OCI-LY3 (cell line): ENCODE results near the gene NEU2.
"Not testable (repeated sequence)": the region's sequence is repeated elsewhere in the genome, so short reads cannot be mapped to it uniquely, and the experiment has no call there.

ENCODE experiments used
- H2AFZ ChIP-seq: fragments of 200-600, 300-600 bp; shearing (Covaris generic); 2 replicates; pipeline ENCODE4 v1.6.0; 2014; ENCODE audit warnings: antibody characterized with exemption, low read depth, low read length
- H3K27ac ChIP-seq: fragments of 200-600, 300-600 bp; sonication (generic); 2 replicates; pipeline ENCODE4 v1.5.1; 2014; ENCODE audit warnings: mild to moderate bottlenecking, low read length, moderate library complexity, mixed read lengths
- H3K27me3 ChIP-seq: fragments of 200-600, 300-600 bp; sonication (generic); 2 replicates; pipeline ENCODE4 v1.6.1; 2014; ENCODE audit warnings: low read depth, low read length, mixed read lengths
- H3K36me3 ChIP-seq: fragments of 200-600, 300-600 bp; sonication (generic); replicated peaks from 2 replicates; pipeline ENCODE3; 2014; ENCODE audit warnings: low read depth, low read length, mixed read lengths
- H3K4me1 ChIP-seq: fragments of 300-600, 200-600 bp; sonication (generic); 2 replicates; pipeline ENCODE4 v1.6.1; 2014; ENCODE audit warnings: low read length, mixed read lengths
- H3K4me2 ChIP-seq: fragments of 200-600, 300-600 bp; sonication (generic); 2 replicates; pipeline ENCODE4 v1.6.1; 2014; ENCODE audit warnings: low read length, mixed read lengths
- H3K4me3 ChIP-seq: fragments of 300-600, 200-600 bp; sonication (generic); 2 replicates; pipeline ENCODE4 v1.5.1; 2014; ENCODE audit warnings: antibody characterized with exemption, mild to moderate bottlenecking, low read length, moderate library complexity
- H3K79me2 ChIP-seq: fragments of 300-600, 200-600 bp; shearing (Covaris generic); 2 replicates; pipeline ENCODE4 v1.6.1; 2014; ENCODE audit warnings: mild to moderate bottlenecking, low read length, mixed read lengths
- H3K9ac ChIP-seq: fragments of 300-600, 200-600 bp; shearing (Covaris generic); 2 replicates; pipeline ENCODE4 v1.6.0; 2014; ENCODE audit warnings: mild to moderate bottlenecking, low read length, moderate library complexity
- H3K9me3 ChIP-seq: fragments of 200-600, 300-600 bp; shearing (Covaris generic); 2 replicates; pipeline ENCODE4 v1.6.1; 2014; ENCODE audit warnings: low read length, mixed read lengths; ENCODE audit not compliant: insufficient read depth
- H4K20me1 ChIP-seq: fragments of 200-600, 300-600 bp; sonication (generic); 2 replicates; pipeline ENCODE4 v1.6.1; 2016; ENCODE audit warnings: low read length, mixed read lengths; ENCODE audit not compliant: insufficient read depth
- EZH2phosphoT487 ChIP-seq: fragments of 200-600 bp; shearing (Covaris generic); IDR thresholded peaks from 2 replicates; pipeline ENCODE4 v1.6.1; 2018; ENCODE audit warnings: antibody characterized with exemption, mixed run types, low read depth
- TF ChIP-seq, protein P1 (sequence below): fragments of 200-600, 300-600 bp; sonication (generic); IDR thresholded peaks from 2 replicates; pipeline ENCODE4 v1.5.1; 2014; ENCODE audit warnings: antibody characterized with exemption, low read length, low read depth

Gene NEU2

DNA sequence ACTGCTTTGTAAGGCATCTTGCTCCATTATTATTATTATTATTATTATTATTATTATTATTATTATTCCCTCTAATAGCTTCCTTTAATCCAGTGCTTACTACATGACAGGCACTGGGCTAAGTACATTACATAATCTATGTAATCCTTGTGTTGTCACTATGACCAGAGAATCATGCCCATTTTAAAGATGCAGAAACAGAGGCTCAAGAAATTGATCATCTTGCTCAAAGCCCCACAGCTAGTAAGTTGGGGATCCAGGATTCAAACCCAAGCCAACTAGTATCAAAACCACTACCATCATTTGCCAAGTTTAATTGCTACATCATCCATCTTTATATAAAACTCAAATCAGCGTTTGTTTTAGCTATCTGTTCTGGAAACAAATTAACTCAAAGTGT is 18.8 kb upstream of the NEU2 start:
- Histone ChIP-seq H3K9me3 (no peaks in the 10 kb centered on the region), H4K20me1 (no peaks in the 10 kb centered on the region), H3K27ac (no peak overlapping the region), H2AFZ (no peak overlapping the region), H3K9ac (no peak overlapping the region), H3K27me3 (no peaks in the 10 kb centered on the region), H3K4me3 (no peak overlapping the region), H3K4me1 (no peaks in the 10 kb centered on the region), H3K79me2 (no peaks in the 10 kb centered on the region), H3K4me2 (no peak overlapping the region), H3K36me3 (no peaks in the 10 kb centered on the region)
- TF ChIP-seq, protein P1, sequence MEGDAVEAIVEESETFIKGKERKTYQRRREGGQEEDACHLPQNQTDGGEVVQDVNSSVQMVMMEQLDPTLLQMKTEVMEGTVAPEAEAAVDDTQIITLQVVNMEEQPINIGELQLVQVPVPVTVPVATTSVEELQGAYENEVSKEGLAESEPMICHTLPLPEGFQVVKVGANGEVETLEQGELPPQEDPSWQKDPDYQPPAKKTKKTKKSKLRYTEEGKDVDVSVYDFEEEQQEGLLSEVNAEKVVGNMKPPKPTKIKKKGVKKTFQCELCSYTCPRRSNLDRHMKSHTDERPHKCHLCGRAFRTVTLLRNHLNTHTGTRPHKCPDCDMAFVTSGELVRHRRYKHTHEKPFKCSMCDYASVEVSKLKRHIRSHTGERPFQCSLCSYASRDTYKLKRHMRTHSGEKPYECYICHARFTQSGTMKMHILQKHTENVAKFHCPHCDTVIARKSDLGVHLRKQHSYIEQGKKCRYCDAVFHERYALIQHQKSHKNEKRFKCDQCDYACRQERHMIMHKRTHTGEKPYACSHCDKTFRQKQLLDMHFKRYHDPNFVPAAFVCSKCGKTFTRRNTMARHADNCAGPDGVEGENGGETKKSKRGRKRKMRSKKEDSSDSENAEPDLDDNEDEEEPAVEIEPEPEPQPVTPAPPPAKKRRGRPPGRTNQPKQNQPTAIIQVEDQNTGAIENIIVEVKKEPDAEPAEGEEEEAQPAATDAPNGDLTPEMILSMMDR: no peak
- no peak for TF ChIP-seq EZH2phosphoT487

DNA sequence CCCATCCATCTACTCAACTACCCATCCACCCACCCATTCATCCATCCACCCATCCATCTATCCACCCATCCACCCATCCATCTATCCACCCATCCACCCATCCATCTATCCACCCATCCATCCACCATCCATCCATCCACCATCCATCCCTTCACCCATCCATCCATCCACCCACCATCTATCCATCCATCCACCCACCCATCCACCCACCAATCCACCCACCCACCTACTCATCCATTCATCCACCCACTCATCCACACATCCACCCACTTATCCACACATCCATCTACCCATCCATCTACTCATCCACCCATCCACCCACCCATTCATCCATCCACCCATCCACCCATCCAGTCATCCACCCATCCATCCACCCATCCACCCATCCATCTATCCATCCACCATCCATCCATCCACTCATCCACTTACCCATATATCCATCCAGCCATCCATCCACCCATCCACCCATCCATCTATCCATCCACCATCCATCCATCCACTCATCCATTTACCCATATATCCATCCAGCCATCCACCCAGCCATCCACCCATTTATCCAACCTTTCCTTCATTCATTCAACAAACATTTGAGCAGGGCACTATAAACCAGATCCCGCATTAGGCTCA is 17.3 kb upstream of the NEU2 start:
- Histone ChIP-seq H3K9ac (no peak overlapping the region), H3K4me2 (no peak overlapping the region), H2AFZ (no peak overlapping the region), H3K79me2 (no peaks in the 10 kb centered on the region), H3K27me3 (no peaks in the 10 kb centered on the region), H3K9me3 (no peaks in the 10 kb centered on the region), H4K20me1 (no peaks in the 10 kb centered on the region), H3K36me3 (no peaks in the 10 kb centered on the region), H3K4me3 (no peak overlapping the region), H3K4me1 (no peaks in the 10 kb centered on the region), H3K27ac (no peak overlapping the region)
- TF ChIP-seq, protein P1: no peak
- TF ChIP-seq EZH2phosphoT487: no peak

DNA sequence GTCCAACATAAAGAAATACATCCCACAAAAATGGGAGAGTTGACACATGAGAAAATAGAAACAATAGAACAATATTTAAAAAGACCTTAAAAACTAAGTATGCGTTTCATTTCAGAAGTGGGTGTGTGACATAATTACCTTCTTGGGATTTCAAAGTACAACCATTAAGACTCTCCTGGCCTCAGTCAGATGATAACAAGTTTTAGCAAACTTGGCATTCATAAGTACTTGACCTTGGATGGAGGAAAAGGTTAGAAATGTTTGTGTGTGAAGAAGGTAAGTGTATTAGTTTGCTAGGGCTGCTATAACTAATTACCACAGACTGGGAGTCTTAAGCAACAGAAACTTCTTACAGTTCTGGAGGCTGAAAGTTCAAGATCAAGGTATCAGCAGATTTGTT is 14.5 kb upstream of the NEU2 start:
- Histone ChIP-seq H3K4me2 (no peak overlapping the region), H4K20me1 (no peaks in the 10 kb centered on the region), H3K27me3 (no peaks in the 10 kb centered on the region), H3K27ac (no peak overlapping the region), H2AFZ (no peak overlapping the region), H3K4me3 (no peak overlapping the region), H3K9me3 (no peaks in the 10 kb centered on the region), H3K36me3 (no peaks in the 10 kb centered on the region), H3K9ac (no peak overlapping the region), H3K79me2 (no peaks in the 10 kb centered on the region), H3K4me1 (no peaks in the 10 kb centered on the region)
- TF ChIP-seq, protein P1: no peak
- TF ChIP-seq EZH2phosphoT487: no peak

DNA sequence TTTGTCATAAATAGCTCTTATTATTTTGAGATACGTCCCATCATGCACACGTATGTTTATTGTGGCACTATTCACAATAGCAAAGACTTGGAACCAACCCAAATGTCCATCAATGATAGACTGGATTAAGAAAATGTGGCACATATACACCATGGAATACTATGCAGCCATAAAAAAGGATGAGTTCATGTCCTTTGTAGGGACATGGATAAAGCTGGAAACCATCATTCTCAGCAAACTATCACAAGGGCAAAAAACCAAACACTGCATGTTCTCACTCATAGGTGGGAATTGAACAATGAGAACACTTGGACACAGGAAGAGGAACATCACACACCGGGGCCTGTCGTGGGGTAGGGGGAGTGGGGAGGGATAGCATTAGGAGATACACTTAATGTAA is 12.9 kb upstream of the NEU2 start:
- H3K79me2 ChIP-seq, H3K9ac ChIP-seq, H3K27me3 ChIP-seq, H3K9me3 ChIP-seq, H3K36me3 ChIP-seq, H4K20me1 ChIP-seq, H3K4me1 ChIP-seq, H2AFZ ChIP-seq, H3K27ac ChIP-seq, H3K4me2 ChIP-seq, H3K4me3 ChIP-seq: not testable (repeated sequence)
